GM13976 (cell line): ENCODE results near the gene SESN1.

ENCODE experiments used
- DNase-seq: peaks from one replicate; pipeline ENCODE4 v3.0.0; 2012; ENCODE audit warnings: low spot score
- in situ Hi-C: fragments of 300-500 bp; cut with MboI; formaldehyde crosslinking; loops from one replicate; pipeline ENCODE4 v1.12.0; 2022; ENCODE audit warnings: low sequenced_read_pairs, mixed read lengths, inconsistent platforms; ENCODE audit not compliant: unreplicated experiment
- TF ChIP-seq, protein P1 (sequence below): IDR thresholded peaks from 2 replicates; pipeline ENCODE4 v1.5.1; 2012; ENCODE audit warnings: borderline replicate concordance, mild to moderate bottlenecking; ENCODE audit not compliant: insufficient read depth; ENCODE audit errors: extremely low read depth, missing control alignments, control extremely low read depth

SESN1 gene

DNA sequence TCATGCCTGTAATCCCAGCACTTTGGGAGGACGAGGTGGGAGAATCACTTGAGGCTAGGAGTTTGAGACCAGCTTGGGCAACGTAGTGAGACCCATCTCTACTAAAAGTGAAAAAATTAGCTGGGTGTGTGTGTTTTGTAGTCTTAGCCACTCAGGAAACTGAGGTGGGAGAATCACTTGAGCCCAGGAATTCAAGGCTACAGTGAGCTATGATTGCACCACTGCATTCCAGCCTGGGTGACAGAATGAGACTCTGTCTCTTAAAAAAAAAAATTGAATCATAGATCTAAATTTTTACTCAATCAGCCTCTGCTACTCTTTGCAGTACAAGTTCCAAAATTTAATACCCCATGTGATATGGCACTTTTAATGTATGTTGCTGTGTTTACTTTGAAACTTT, 124.9 kb downstream of the SESN1 start:
- DNase-seq, result no peak
- in situ Hi-C loops, result no loop called here
- TF ChIP-seq, protein P1, sequence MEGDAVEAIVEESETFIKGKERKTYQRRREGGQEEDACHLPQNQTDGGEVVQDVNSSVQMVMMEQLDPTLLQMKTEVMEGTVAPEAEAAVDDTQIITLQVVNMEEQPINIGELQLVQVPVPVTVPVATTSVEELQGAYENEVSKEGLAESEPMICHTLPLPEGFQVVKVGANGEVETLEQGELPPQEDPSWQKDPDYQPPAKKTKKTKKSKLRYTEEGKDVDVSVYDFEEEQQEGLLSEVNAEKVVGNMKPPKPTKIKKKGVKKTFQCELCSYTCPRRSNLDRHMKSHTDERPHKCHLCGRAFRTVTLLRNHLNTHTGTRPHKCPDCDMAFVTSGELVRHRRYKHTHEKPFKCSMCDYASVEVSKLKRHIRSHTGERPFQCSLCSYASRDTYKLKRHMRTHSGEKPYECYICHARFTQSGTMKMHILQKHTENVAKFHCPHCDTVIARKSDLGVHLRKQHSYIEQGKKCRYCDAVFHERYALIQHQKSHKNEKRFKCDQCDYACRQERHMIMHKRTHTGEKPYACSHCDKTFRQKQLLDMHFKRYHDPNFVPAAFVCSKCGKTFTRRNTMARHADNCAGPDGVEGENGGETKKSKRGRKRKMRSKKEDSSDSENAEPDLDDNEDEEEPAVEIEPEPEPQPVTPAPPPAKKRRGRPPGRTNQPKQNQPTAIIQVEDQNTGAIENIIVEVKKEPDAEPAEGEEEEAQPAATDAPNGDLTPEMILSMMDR, result no peak

DNA sequence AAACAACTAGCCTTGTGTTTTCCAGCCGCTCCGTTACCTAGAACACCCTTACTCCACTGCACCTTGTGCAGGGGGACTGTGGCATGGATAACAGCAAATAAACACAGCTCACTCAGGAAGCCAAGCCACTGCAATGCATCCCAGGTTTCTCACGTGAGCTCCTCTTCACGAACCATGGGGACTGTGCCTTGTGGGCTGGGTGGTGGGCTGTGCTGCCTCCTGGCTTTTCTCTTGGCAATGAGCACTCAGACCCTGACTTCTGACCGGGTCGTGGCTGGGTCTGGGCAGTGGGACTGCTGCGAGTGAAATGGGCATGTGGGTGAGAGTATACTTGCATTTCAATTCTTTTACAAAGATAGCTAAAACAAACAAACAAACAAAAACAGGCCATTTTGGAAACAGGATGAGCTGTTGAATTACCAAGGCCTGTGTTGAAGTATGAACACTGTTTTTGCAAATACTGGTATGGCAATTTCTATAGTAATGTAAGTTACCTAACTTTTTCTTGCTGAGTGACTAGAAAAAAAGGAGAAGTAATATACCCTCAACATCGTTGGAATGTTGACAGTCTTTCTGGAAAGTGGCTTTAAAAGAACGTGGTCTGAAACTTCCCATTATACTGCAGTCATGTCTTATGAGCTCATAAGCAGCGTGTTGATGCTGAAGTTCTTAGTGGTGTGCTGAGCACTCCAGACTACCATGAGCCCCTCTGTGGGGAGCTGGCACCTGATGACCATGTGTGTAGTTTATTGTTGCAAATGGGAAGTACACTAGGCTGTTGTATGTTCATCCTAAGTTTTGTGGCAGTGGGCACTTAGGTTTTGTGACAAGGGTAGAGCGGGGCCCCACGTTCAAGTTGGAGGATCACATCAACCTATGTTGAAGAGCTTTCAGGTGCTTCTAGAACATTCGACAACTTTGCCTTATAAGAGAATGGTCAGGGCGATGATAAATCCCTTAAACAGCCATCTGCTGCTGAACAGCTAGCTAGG, 126.0 kb downstream of the SESN1 start:
- TF ChIP-seq, protein P1, result no peak
- in situ Hi-C loops, result no loop called here
- no peak for DNase-seq

DNA sequence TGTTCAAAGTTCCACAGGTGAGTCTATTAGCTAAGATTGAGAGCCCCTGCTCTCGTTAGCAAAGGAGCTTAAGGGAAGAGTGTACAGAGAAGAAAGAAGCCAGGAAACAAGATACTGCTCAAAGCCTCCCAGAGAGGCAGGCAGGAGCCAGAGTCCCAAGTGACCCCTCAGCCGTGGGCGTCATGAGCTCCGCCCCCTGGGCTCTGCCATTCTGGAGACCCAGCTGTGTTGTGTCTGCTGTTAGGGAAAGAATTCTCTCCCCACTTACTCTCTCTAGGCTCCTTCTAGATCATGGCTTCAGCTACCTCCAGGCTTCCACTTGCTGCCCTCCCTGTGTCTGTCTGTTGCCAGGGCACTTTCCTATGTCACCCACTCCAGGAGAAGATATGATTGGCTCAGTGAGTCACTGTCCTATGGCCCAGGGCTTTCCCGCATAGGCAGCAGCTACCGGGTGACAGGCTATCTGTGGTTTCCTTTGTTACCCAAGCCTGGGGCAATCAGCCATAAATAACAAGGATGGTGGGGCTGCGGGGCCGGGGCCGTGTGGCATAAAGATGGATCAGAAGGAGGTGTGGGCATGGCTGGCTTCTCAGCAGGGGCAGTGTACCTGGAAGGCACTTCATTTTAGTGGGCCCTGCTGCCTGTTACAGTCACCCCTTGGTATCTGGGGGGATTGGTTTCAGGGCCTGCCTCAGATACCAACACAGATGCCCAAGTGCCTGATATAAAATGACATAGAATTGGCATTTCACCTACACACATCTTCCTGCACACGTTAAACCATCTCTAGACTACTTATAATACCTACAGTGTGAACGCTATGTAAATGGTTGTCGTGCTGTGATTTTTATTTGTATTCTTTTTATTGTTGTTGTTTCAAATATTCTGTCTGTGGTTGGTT, 127.5 kb downstream of the SESN1 start:
- TF ChIP-seq, protein P1, result no peak
- in situ Hi-C loops, result no loop called here
- DNase-seq, result no peak

DNA sequence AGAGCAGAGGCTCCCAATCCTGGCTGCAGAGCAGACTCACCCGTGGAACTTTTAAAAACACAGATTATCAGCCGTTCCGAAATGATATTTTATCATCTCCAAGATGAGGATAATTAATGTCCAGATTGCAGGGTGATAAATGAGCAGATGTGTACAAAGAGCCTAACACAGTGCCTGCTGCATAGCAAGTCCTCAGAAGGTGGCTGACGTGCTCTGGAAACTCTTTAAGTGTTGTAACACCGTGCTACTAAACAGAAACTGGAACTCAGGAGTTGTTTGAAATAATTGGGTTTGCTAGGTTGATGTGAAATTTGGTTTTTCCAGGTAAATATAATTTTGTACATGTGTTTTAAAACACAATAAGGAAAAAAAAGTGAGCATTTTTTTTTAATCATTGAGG, 128.4 kb downstream of the SESN1 start:
- TF ChIP-seq, protein P1, result no peak
- in situ Hi-C loops, result no loop called here
- no peak for DNase-seq

DNA sequence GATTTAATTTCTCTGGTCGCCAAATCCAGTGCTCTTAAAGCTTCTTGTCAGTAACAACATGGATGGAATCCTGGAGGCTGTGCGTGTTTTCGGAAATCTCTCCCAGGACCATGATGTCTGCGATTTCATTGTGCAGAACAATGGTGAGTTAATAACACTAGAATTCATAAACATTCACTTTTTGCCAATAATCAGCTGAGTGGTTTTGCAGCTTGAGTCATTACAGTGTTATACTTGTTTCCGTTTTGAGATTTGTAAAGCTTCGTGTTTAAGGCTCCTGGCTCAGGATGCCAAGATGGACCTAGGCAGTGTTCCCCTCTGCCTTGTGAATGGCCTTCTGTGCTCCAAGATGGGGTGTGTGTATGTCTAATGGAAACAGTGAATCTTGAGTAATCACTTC, 132.7 kb downstream of the SESN1 start:
- TF ChIP-seq, protein P1, result no peak
- in situ Hi-C loops, result no loop called here

DNA sequence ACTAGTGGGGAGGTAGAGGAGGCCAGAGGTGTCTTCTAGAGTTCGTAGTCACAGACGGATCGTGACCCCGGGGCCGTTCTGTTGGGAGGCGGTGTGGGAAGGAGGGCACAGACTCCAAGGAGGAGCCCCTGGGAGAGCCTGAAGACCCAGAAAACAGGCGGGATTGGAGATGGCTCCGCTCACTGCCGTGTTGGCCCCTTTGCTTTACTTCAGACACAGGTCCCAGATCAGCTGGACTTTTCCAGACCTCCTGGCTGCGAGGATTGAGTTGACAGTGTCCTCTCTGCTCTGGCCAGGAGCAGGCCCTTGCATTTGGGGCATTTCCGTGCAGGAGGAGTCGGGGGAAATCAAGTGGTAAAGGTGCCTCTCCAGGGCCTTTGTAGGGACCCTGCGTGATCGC, 133.6 kb downstream of the SESN1 start:
- in situ Hi-C loops, result no loop called here
- no peak for DNase-seq
- TF ChIP-seq, protein P1, result no peak

More for the DNA sequence above, 132.7 kb downstream of the SESN1 start:
- DNase-seq, result no peak
